ENCODE measurements around the gene CACNA2D1. TPM values are rescaled to one million over a fixed set of nuclear protein-coding genes. Genes with fewer than 3 reads are reported as not detected.

CACNA2D1 gene
- total RNA-seq, 4 donors from 2014 or later: 30.6 to 60.0 (median 45.7) TPM

DNA sequence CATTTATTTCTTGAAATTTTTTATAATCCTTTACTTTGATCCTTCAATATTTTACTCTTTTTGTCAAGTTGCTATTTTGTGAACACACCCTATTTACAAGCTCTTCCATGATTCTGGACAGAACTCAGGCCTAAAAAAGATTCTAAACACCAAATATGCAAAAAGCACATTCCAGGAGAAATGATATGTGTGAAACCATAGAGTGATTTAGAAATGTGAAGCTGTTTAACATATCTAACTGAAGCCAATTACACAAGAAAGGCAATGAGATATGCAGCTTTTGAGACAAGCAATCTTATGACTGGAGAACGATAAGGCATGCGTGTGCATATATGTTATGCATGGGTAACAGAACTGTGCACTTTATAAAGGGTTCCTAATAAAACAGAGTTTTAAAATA, 243.0 kb downstream of the CACNA2D1 start:
- no peaks in the 10 kb centered on the region for H3K36me3 ChIP-seq
- no peak for DNase-seq (ENCODE audit: extremely low spot score)
- 98% methylated on average over 2 of the region's 2 CpGs for WGBS

DNA sequence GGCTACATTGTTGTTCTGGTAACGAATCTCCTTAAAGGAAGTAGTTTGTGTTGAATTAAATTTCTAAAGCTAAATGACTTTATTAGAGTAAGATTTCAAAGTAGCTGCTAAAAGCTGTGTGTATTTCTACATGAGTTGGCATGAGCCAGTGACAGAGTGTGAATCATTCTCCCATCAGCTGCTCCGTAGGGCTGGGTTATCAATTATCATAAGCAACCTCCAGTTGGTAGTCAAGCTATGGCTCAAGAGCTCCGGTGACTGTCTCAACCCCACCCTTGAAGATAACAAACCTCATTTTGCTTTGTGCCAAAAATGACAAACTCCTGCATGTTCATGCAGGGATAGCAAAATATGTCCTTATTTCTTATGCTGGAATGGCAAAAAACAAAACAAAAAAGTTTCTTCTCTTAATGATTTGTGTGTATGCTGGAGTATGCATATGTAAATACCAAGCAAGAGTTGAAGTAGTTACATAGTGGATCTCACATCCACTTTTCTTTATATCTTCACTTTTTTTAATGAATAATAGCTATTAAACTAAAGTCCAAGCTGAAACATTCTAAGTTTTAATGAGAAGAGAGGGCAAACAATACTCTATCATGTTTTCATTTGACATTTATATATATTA, 249.4 kb downstream of the CACNA2D1 start:
- Histone ChIP-seq H3K36me3 (no peaks in the 10 kb centered on the region), H3K27ac (replicated peaks in 1 of 4) (no peak overlapping the region), H3K4me3 (no peak overlapping the region), H3K27me3 (no peaks in the 10 kb centered on the region), H3K4me1 (no peaks in the 10 kb centered on the region), H3K9me3 (no peaks in the 10 kb centered on the region)
- intact Hi-C loops (cut with DNase I): no loop called here
- TF ChIP-seq EP300 (IDR thresholded peaks at IDR 0.05) (no peak), POLR2AphosphoS5 (IDR thresholded peaks at IDR 0.05) (no peak), POLR2A (IDR thresholded peaks at IDR 0.05; ENCODE audit: low read depth) (no peak)
- TF ChIP-seq, protein P1, sequence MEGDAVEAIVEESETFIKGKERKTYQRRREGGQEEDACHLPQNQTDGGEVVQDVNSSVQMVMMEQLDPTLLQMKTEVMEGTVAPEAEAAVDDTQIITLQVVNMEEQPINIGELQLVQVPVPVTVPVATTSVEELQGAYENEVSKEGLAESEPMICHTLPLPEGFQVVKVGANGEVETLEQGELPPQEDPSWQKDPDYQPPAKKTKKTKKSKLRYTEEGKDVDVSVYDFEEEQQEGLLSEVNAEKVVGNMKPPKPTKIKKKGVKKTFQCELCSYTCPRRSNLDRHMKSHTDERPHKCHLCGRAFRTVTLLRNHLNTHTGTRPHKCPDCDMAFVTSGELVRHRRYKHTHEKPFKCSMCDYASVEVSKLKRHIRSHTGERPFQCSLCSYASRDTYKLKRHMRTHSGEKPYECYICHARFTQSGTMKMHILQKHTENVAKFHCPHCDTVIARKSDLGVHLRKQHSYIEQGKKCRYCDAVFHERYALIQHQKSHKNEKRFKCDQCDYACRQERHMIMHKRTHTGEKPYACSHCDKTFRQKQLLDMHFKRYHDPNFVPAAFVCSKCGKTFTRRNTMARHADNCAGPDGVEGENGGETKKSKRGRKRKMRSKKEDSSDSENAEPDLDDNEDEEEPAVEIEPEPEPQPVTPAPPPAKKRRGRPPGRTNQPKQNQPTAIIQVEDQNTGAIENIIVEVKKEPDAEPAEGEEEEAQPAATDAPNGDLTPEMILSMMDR (IDR thresholded peaks at IDR 0.05): no peak
- no peak for DNase-seq (ENCODE audit: extremely low spot score)
- 68% methylated on average over 3 of the region's 3 CpGs for WGBS

More for the DNA sequence above, 243.0 kb downstream of the CACNA2D1 start:
- TF ChIP-seq EP300 (IDR thresholded peaks at IDR 0.05): no peak
- no peak for TF ChIP-seq POLR2A (IDR thresholded peaks at IDR 0.05; ENCODE audit: low read depth)
- TF ChIP-seq POLR2AphosphoS5 (IDR thresholded peaks at IDR 0.05): no peak
- TF ChIP-seq, protein P1 (IDR thresholded peaks at IDR 0.05): no peak
- intact Hi-C loops (cut with DNase I): no loop called here
- no peak overlapping the region for H3K4me3 ChIP-seq
- no peaks in the 10 kb centered on the region for H3K9me3 ChIP-seq
- H3K27me3 ChIP-seq: no peaks in the 10 kb centered on the region
- peaks cover 0 to 7% (median 3%) of the 10 kb centered on the region in 4 donors for H3K4me1 ChIP-seq
- H3K27ac ChIP-seq (replicated peaks in 1 of 4): no peak overlapping the region

DNA sequence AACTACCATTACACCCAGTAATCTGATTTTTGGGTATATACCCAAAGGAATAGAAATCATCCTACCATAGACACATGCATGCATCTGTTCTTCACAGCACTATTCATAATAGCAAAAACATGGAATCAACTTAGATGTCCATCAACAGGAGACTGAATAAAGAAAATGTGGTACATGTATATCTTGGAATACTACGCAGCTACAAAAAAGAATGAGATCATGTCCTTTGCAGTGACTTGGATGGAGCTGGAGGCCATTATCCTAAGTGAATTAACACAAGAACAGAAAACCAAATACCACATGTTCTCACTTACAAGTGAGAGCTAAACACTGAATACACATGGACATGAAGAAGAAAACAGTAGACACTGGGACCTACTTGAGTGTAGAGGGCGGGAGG, 254.9 kb downstream of the CACNA2D1 start:
- H3K9me3 ChIP-seq: no peaks in the 10 kb centered on the region
- 95% methylated on average over 2 of the region's 2 CpGs for WGBS
- intact Hi-C loops (cut with DNase I): no loop called here

DNA sequence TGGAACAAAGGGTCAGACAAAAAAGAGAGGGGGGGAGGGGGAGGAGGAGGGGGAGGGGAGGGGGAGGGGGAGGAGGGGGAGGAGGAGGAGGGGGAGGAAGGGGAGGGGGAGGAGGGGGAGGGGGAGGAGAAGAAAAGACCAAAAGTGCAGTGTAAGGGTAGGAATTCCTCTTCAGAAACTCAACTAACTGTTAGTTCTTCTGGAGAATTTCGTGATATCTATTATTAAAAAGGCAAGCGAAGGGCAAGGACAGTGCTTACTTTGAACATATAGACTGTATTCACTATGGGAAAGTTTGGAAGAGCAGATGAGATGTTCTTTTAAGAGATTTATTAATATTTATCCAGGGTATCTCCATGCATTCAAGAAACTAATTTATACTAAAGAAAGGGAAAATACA, 258.1 kb downstream of the CACNA2D1 start:
- Histone ChIP-seq H3K4me1 (no peaks in the 10 kb centered on the region), H3K27me3 (no peaks in the 10 kb centered on the region), H3K27ac (replicated peaks in 1 of 4) (no peak overlapping the region), H3K36me3 (no peaks in the 10 kb centered on the region), H3K9me3 (no peaks in the 10 kb centered on the region), H3K4me3 (no peak overlapping the region)
- TF ChIP-seq POLR2A (IDR thresholded peaks at IDR 0.05; ENCODE audit: low read depth) (no peak), POLR2AphosphoS5 (IDR thresholded peaks at IDR 0.05) (no peak), EP300 (IDR thresholded peaks at IDR 0.05) (no peak)
- TF ChIP-seq, protein P1 (IDR thresholded peaks at IDR 0.05): no peak
- intact Hi-C loops (cut with DNase I): no loop called here
- no peak for DNase-seq (ENCODE audit: extremely low spot score)
- 90% methylated on average over 2 of the region's 2 CpGs for WGBS

More for the DNA sequence above, 254.9 kb downstream of the CACNA2D1 start:
- Histone ChIP-seq H3K36me3 (no peaks in the 10 kb centered on the region), H3K4me3 (no peak overlapping the region), H3K4me1 (no peaks in the 10 kb centered on the region), H3K27ac (replicated peaks in 1 of 4) (no peak overlapping the region), H3K27me3 (no peaks in the 10 kb centered on the region)
- no peak for DNase-seq (ENCODE audit: extremely low spot score)
- TF ChIP-seq, protein P1 (IDR thresholded peaks at IDR 0.05): no peak
- TF ChIP-seq POLR2AphosphoS5 (IDR thresholded peaks at IDR 0.05): no peak
- no peak for TF ChIP-seq POLR2A (IDR thresholded peaks at IDR 0.05; ENCODE audit: low read depth)
- TF ChIP-seq EP300 (IDR thresholded peaks at IDR 0.05): no peak

DNA sequence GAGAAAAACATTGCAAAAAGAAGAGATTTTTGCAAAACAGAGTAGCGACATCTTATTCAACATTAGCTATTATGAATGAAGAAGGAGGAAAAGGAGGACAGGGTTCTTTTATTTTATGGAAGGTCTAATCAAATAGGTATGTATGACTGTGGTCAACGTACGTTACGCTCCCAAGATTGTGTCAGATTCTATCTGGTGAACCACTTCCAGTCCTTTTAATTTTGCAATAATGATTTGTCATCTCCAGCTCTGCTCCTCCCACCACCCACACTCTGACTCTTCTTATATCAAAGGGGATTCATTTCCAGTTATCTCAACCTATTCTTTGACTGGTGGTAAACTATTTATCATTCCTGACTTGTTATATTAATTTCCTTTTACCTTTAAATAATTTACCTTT, 259.9 kb downstream of the CACNA2D1 start:
- Histone ChIP-seq H3K9me3 (no peaks in the 10 kb centered on the region), H3K36me3 (no peaks in the 10 kb centered on the region), H3K4me1 (no peaks in the 10 kb centered on the region), H3K4me3 (no peak overlapping the region), H3K27ac (replicated peaks in 1 of 4) (no peak overlapping the region), H3K27me3 (no peaks in the 10 kb centered on the region)
- no peak for DNase-seq (ENCODE audit: extremely low spot score)
- TF ChIP-seq POLR2A (IDR thresholded peaks at IDR 0.05; ENCODE audit: low read depth) (no peak), EP300 (IDR thresholded peaks at IDR 0.05) (no peak), POLR2AphosphoS5 (IDR thresholded peaks at IDR 0.05) (no peak)
- TF ChIP-seq, protein P1 (IDR thresholded peaks at IDR 0.05): no peak
- WGBS: 69% methylated on average over 4 of the region's 4 CpGs
- intact Hi-C loops (cut with DNase I): no loop called here
